Caco-2 (cell line): ENCODE data around the gene DNAH8. TPM values are rescaled to one million over a fixed set of nuclear protein-coding genes. Genes with fewer than 3 reads are reported as not detected.

Source experiments
- BruUV-seq: library from RNA; stranded (reverse); fragments of 400-500 nt; replicated peaks from 2 replicates; lab custom pipeline; 2021; lab: Mats Ljungman, UMichigan
- CTCF ChIA-PET: fragments of 300-600 bp; sonication (Branson Sonifier 250); formaldehyde crosslinking; loops from one replicate; lab custom pipeline; 2022; ENCODE audit warnings: antibody characterized with exemption; lab: Charles Lee
- POLR2A ChIA-PET: fragments of 300-600 bp; sonication (Branson Sonifier 250); formaldehyde crosslinking; loops from one replicate; lab custom pipeline; 2022; ENCODE audit warnings: antibody characterized with exemption; lab: Charles Lee
- DNase-seq, 2 experiments: peaks; one replicate each; pipeline versions ENCODE4 v3.0.0 to v3.0.0-alpha.2; 2020 to 2022
- H3K27me3 ChIP-seq: replicated peaks from 2 replicates; pipeline ENCODE4 v1.6.0; 2011; ENCODE audit warnings: low read length; ENCODE audit not compliant: control insufficient read depth, insufficient read depth
- H3K36me3 ChIP-seq: 2 replicates; pipeline ENCODE4 v1.5.1; 2011; ENCODE audit warnings: low read length; ENCODE audit not compliant: control insufficient read depth, insufficient read depth
- H3K4me1 ChIP-seq: fragments of 250-450 bp; sonication (Bioruptor Pico); 2 replicates; pipeline ENCODE4 v1.5.1; 2020; ENCODE audit warnings: mild to moderate bottlenecking
- H3K4me3 ChIP-seq: 2 replicates; pipeline ENCODE4 v1.5.1; 2011; ENCODE audit warnings: low read depth, mild to moderate bottlenecking, control low read depth, low read length
- H3K9me3 ChIP-seq: fragments of 250-450 bp; sonication (Bioruptor Pico); 2 replicates; pipeline ENCODE4 v1.5.1; 2020; ENCODE audit warnings: mild to moderate bottlenecking, moderate library complexity
- H3K27ac Mint-ChIP-seq: one replicate; pipeline ENCODE4 v1.8.0; 2022; ENCODE audit warnings: mixed read lengths; ENCODE audit not compliant: unreplicated experiment
- H3K27me3 Mint-ChIP-seq: one replicate; pipeline ENCODE4 v1.8.0; 2022; ENCODE audit warnings: mixed read lengths; ENCODE audit not compliant: insufficient read depth, unreplicated experiment
- H3K36me3 Mint-ChIP-seq: one replicate; pipeline ENCODE4 v1.8.0; 2022; ENCODE audit warnings: mild to moderate bottlenecking, mixed read lengths; ENCODE audit not compliant: insufficient read depth, unreplicated experiment
- H3K4me1 Mint-ChIP-seq: one replicate; pipeline ENCODE4 v1.8.0; 2022; ENCODE audit warnings: low read depth, mixed read lengths; ENCODE audit not compliant: unreplicated experiment
- H3K4me3 Mint-ChIP-seq: one replicate; pipeline ENCODE4 v1.8.0; 2022; ENCODE audit warnings: mild to moderate bottlenecking, moderate library complexity, mixed read lengths; ENCODE audit not compliant: unreplicated experiment
- H3K9me3 Mint-ChIP-seq: one replicate; pipeline ENCODE4 v1.8.0; 2022; ENCODE audit warnings: mixed read lengths; ENCODE audit not compliant: unreplicated experiment
- intact Hi-C: fragments of 100-400 bp; cut with micrococcal nuclease; formaldehyde crosslinking; loops from one replicate; pipeline ENCODE4 v1.10.0; 2022; ENCODE audit not compliant: unreplicated experiment
- total RNA-seq: library from RNA; stranded (reverse); gene quantifications from 2 replicates; pipeline ENCODE4 v1.2.3, GENCODE V29; 2022
- TF ChIP-seq, protein P1 (sequence below), 2 experiments: fragments of 200-600 bp in 1 of 2; IDR thresholded peaks; 1 replicate in 1 of 2; 2 replicates in 1 of 2; pipeline versions ENCODE4 v1.5.1 to v1.8.0; 2011 to 2022; ENCODE audit warnings: antibody characterized with exemption in 1 of 2, control low read depth in 1 of 2, inconsistent platforms in 1 of 2, low read depth in 1 of 2, low read length in 1 of 2, mild to moderate bottlenecking in 1 of 2, moderate library complexity in 1 of 2; ENCODE audit not compliant: insufficient read depth in 1 of 2, severe bottlenecking in 1 of 2, unreplicated experiment in 1 of 2

DNAH8 gene
- total RNA-seq, 1 experiment from 2014 or later, result not detected

DNA sequence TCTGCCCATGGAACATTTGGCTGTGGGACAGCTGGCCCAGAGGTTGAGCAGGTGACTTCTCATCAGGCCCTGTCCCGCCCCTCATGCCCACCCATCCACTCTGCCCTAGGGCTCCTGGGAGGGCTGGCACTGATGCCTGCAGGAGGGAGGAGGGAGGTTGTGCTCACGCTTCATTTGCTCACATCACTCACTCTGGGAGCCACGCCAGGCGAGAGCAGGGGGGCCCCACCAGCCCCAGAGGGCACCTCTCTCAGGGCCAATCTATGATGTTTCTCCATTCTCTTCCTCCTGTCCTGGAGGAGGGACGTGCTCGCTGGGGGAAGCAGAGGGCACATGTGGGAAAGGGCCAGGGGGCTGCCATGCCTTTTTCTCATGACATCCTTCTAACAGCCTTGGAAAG, 322.6 kb downstream of the DNAH8 start:
- Histone ChIP-seq H3K9me3 (no peaks in the 10 kb centered on the region), H3K36me3 (no peaks in the 10 kb centered on the region), H3K4me1 (no peaks in the 10 kb centered on the region), H3K27me3 (peaks cover 2% of the 10 kb centered on the region), H3K4me3 (no peak overlapping the region)
- DNase-seq, result no peak
- Mint-ChIP-seq H3K4me3 (no peak overlapping the region), H3K27me3 (peaks cover 18% of the 10 kb centered on the region), H3K27ac (no peak overlapping the region), H3K36me3 (no peaks in the 10 kb centered on the region), H3K9me3 (no peaks in the 10 kb centered on the region), H3K4me1 (no peaks in the 10 kb centered on the region)
- intact Hi-C loops, result no loop called here
- TF ChIP-seq, protein P1, sequence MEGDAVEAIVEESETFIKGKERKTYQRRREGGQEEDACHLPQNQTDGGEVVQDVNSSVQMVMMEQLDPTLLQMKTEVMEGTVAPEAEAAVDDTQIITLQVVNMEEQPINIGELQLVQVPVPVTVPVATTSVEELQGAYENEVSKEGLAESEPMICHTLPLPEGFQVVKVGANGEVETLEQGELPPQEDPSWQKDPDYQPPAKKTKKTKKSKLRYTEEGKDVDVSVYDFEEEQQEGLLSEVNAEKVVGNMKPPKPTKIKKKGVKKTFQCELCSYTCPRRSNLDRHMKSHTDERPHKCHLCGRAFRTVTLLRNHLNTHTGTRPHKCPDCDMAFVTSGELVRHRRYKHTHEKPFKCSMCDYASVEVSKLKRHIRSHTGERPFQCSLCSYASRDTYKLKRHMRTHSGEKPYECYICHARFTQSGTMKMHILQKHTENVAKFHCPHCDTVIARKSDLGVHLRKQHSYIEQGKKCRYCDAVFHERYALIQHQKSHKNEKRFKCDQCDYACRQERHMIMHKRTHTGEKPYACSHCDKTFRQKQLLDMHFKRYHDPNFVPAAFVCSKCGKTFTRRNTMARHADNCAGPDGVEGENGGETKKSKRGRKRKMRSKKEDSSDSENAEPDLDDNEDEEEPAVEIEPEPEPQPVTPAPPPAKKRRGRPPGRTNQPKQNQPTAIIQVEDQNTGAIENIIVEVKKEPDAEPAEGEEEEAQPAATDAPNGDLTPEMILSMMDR (IDR thresholded peaks at IDR 0.05; ENCODE audit: insufficient read depth in 1 of 2, low read depth in 1 of 2, low read length in 1 of 2, severe bottlenecking in 1 of 2, unreplicated experiment in 1 of 2), result no peak
- POLR2A ChIA-PET, result no interaction called here
- BruUV-seq, result no TSS peak
- CTCF ChIA-PET, result no interaction called here

DNA sequence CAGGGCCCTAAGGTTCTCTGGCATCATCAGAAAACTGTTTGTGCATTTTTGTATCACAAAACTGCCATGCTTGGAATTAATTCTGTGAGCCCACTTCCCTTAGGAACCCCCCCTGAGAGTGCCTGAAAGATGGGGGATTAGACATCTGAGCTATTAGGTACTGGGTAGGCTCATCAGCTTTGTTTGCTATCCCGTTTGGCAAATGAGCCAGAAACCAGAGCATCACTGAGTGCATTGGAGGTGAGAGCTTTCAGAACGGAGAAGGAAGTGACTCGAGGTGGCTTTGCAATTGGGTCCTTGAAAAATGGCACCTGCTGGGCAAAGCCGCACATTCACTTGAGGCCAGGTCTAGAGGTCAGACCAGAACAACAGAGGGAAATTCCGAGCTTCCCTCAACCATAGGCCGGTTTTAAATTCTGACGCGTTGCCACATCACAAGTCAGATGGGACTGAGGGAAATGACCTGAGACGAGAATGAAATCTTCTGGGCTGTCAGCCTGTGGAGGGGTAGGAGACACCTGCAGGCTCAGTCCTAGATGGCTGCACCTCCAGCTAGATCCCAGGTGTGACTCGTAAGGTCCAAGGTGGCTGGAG, 325.1 kb downstream of the DNAH8 start:
- ChIA-PET CTCF (no interaction called here), POLR2A (no interaction called here)
- Mint-ChIP-seq H3K4me3 (no peak overlapping the region), H3K27me3 (peaks cover 12% of the 10 kb centered on the region), H3K4me1 (no peaks in the 10 kb centered on the region), H3K27ac (no peak overlapping the region), H3K36me3 (no peaks in the 10 kb centered on the region), H3K9me3 (no peaks in the 10 kb centered on the region)
- Histone ChIP-seq H3K9me3 (no peaks in the 10 kb centered on the region), H3K4me3 (no peak overlapping the region), H3K4me1 (no peaks in the 10 kb centered on the region), H3K27me3 (peaks cover 2% of the 10 kb centered on the region), H3K36me3 (no peaks in the 10 kb centered on the region)
- no peak for DNase-seq
- intact Hi-C loops, result no loop called here
- no TSS peak for BruUV-seq
- TF ChIP-seq, protein P1 (IDR thresholded peaks at IDR 0.05; ENCODE audit: insufficient read depth in 1 of 2, low read depth in 1 of 2, low read length in 1 of 2, severe bottlenecking in 1 of 2, unreplicated experiment in 1 of 2), result no peak

DNA sequence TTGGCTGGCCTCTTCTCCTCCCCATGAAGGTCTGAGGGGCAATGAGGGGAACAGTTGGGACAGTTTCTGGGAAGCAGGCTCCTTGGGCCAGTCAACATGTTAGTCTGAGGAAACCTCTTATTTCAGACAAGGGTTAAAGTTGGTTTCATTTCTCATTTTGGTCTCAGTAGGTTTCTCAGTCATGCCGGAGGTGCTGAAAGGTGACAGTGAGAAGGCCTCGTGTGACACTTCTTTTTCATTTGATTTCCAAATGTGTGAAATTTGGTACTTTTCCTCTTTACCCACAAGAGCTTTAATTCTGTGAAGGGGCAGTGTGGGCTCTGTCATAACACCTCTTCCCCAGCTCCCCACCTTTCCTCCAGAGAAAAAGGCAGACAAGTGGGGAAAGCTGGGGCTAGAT, 326.0 kb downstream of the DNAH8 start:
- intact Hi-C loops, result no loop called here
- ChIA-PET POLR2A (no interaction called here), CTCF (no interaction called here)
- H3K9me3 ChIP-seq, result no peaks in the 10 kb centered on the region
- no peak for DNase-seq
- no peaks in the 10 kb centered on the region for H3K36me3 ChIP-seq
- Mint-ChIP-seq H3K9me3 (no peaks in the 10 kb centered on the region), H3K36me3 (no peaks in the 10 kb centered on the region), H3K27me3 (peaks cover 10% of the 10 kb centered on the region), H3K4me1 (no peaks in the 10 kb centered on the region), H3K4me3 (no peak overlapping the region), H3K27ac (no peak overlapping the region)
- no TSS peak for BruUV-seq
- H3K27me3 ChIP-seq, result peaks cover 2% of the 10 kb centered on the region
- no peaks in the 10 kb centered on the region for H3K4me1 ChIP-seq
- TF ChIP-seq, protein P1 (IDR thresholded peaks at IDR 0.05; ENCODE audit: insufficient read depth in 1 of 2, low read depth in 1 of 2, low read length in 1 of 2, severe bottlenecking in 1 of 2, unreplicated experiment in 1 of 2), result no peak
- H3K4me3 ChIP-seq, result no peak overlapping the region
